DOHH2 (cell line): ENCODE measurements around the gene RORC.
"Not testable (repeated sequence)": the region's sequence is repeated elsewhere in the genome, so short reads cannot be mapped to it uniquely, and the experiment has no call there.

Experiments
- H3F3A ChIP-seq: fragments of 200-600 bp; sonication (generic), shearing (Covaris generic); 2 replicates; pipeline ENCODE4 v1.6.0; 2016; ENCODE audit warnings: antibody characterized with exemption, mild to moderate bottlenecking; ENCODE audit not compliant: control insufficient read depth, insufficient read depth
- H3K27ac ChIP-seq: fragments of 200-600 bp; sonication (generic); 2 replicates; pipeline ENCODE4 v1.5.1; 2014; ENCODE audit warnings: low read depth, mild to moderate bottlenecking, low read length, moderate library complexity
- H3K27me3 ChIP-seq: fragments of 200-600 bp; sonication (generic); 2 replicates; pipeline ENCODE4 v1.6.1; 2014; ENCODE audit warnings: mild to moderate bottlenecking, low read length, mixed read lengths; ENCODE audit not compliant: control insufficient read depth
- H3K36me3 ChIP-seq: fragments of 200-600 bp; sonication (generic); 2 replicates; pipeline ENCODE4 v1.6.1; 2014; ENCODE audit warnings: mild to moderate bottlenecking, low read length, moderate library complexity, mixed read lengths; ENCODE audit not compliant: control insufficient read depth
- H3K4me1 ChIP-seq: fragments of 200-600 bp; sonication (generic); 2 replicates; pipeline ENCODE4 v1.6.1; 2014; ENCODE audit warnings: mild to moderate bottlenecking, low read length, mixed read lengths; ENCODE audit not compliant: control insufficient read depth
- H3K4me2 ChIP-seq: fragments of 200-600 bp; sonication (generic); 2 replicates; pipeline ENCODE4 v1.6.0; 2014; ENCODE audit warnings: mild to moderate bottlenecking, low read length, moderate library complexity
- H3K4me3 ChIP-seq: fragments of 200-600 bp; sonication (generic); 2 replicates; pipeline ENCODE4 v1.5.1; 2014; ENCODE audit warnings: mild to moderate bottlenecking, low read length, mixed read lengths
- H3K79me2 ChIP-seq: fragments of 200-600 bp; sonication (generic); 2 replicates; pipeline ENCODE4 v1.6.1; 2014; ENCODE audit warnings: mild to moderate bottlenecking, low read length, mixed read lengths; ENCODE audit not compliant: control insufficient read depth
- H3K9me2 ChIP-seq: fragments of 200-600 bp; sonication (generic); replicated peaks from 2 replicates; pipeline ENCODE4 v1.6.1; 2014; ENCODE audit warnings: mild to moderate bottlenecking, low read length, mixed read lengths; ENCODE audit not compliant: control insufficient read depth
- H3K9me3 ChIP-seq: fragments of 200-600 bp; sonication (generic); 2 replicates; pipeline ENCODE4 v1.6.1; 2014; ENCODE audit warnings: antibody characterized with exemption, low read length, mixed read lengths; ENCODE audit not compliant: control insufficient read depth, insufficient read depth
- H4K20me1 ChIP-seq: fragments of 200-600 bp; sonication (generic); 2 replicates; pipeline ENCODE4 v1.6.0; 2014; ENCODE audit warnings: low read depth, mild to moderate bottlenecking, antibody characterized with exemption, low read length, moderate library complexity; ENCODE audit not compliant: control insufficient read depth, insufficient read depth
- CTCF ChIP-seq: fragments of 200-600 bp; sonication (generic); IDR thresholded peaks from one replicate; pipeline ENCODE4 v1.5.1; 2014; ENCODE audit warnings: antibody characterized with exemption, mild to moderate bottlenecking, low read depth, low read length; ENCODE audit not compliant: poor library complexity, severe bottlenecking
- EZH2phosphoT487 ChIP-seq: fragments of 200-600 bp; sonication (generic); IDR thresholded peaks from 2 replicates; pipeline ENCODE4 v1.6.1; 2017; ENCODE audit warnings: borderline replicate concordance, mild to moderate bottlenecking, antibody characterized with exemption, low read length, moderate library complexity, mixed read lengths

Gene RORC

GRCh38 chr1:151775894-151776664, 55.5 kb downstream of the RORC start:
- Histone ChIP-seq H3K36me3 (peaks cover 5% of the 10 kb centered on the region; the same call in 1 of the 2 replicates), H3K4me3 (no peak overlapping the region)
- TF ChIP-seq EZH2phosphoT487: no peak
- no peak for TF ChIP-seq CTCF

DNA sequence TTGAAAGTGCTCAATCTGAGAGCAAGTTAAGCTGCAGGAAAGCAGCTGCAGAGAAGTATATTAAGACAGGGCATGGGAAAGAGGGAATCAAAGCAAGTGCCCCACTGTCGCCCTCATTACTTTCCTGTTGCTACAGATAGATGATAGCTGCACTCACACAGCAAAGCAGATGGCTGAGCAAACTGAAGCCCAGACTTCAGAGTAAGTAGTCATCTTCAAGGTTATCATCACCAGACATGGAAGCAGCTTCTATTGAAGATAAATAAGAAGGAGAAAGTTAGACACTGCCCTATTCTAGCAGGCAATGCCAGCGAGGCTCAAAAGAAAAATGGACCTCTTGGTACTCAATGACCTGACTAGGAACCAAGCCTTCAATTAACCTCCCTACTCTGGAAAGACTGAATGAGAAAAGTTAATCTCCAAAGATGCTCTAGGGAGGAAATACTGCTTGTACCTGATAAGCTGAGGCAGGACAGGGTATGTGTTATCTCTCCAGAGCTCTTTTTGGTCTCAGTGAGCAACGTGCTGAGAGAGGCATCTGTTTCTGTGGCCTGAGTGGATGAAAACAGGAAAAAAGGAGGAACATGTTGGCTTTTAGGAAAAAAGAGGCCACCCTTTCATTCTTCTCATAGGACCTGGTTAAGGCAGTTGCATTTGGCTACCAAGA, 57.2 kb downstream of the RORC start:
- H3F3A ChIP-seq: no peaks in the 10 kb centered on the region
- peaks cover 5% of the 10 kb centered on the region; the same call in 1 of the 2 replicates for H3K36me3 ChIP-seq
- H3K4me1 ChIP-seq: no peaks in the 10 kb centered on the region
- H3K4me3 ChIP-seq: no peak overlapping the region
- no peaks in the 10 kb centered on the region for H3K9me3 ChIP-seq
- no peaks in the 10 kb centered on the region for H4K20me1 ChIP-seq
- no peak overlapping the region for H3K4me2 ChIP-seq
- H3K27me3 ChIP-seq: no peaks in the 10 kb centered on the region
- no peaks in the 10 kb centered on the region for H3K9me2 ChIP-seq
- H3K79me2 ChIP-seq: no peaks in the 10 kb centered on the region
- TF ChIP-seq EZH2phosphoT487 (no peak), CTCF (no peak)
- H3K27ac ChIP-seq: no peak overlapping the region

More at GRCh38 chr1:151775894-151776664, 55.5 kb downstream of the RORC start:
- Histone ChIP-seq H3K27me3 (no peaks in the 10 kb centered on the region), H3K9me2 (no peaks in the 10 kb centered on the region), H3K4me2 (no peak overlapping the region), H3K27ac (no peak overlapping the region), H3K9me3 (no peaks in the 10 kb centered on the region), H3K79me2 (no peaks in the 10 kb centered on the region), H4K20me1 (no peaks in the 10 kb centered on the region), H3F3A (no peaks in the 10 kb centered on the region), H3K4me1 (no peaks in the 10 kb centered on the region)

DNA sequence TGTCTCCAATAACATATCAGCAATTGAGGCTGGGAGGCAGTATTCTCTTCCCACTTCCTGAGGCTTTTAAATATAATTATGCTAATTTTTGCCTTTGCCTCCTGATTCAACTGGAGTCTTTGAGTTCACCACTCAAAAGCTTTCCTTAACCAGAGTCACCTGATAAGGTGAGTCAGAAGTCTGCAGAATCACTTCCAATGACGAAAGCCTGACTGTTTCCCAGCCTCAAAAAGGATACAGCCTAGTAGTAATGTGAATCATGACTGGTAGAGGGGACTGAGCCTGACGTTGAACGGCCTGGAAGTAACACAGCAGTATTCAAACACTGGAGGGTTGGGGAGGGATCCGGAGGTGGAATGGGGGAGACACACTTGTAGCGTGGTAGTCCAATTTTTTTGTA, 57.9 kb downstream of the RORC start:
- Histone ChIP-seq H3K27ac (no peak overlapping the region), H3F3A (no peaks in the 10 kb centered on the region), H3K4me3 (no peak overlapping the region), H3K4me1 (no peaks in the 10 kb centered on the region), H3K9me3 (no peaks in the 10 kb centered on the region), H3K4me2 (no peak overlapping the region), H4K20me1 (no peaks in the 10 kb centered on the region), H3K27me3 (no peaks in the 10 kb centered on the region), H3K36me3 (peaks cover 4% of the 10 kb centered on the region; the same call in 1 of the 2 replicates), H3K9me2 (no peaks in the 10 kb centered on the region), H3K79me2 (no peaks in the 10 kb centered on the region)
- no peak for TF ChIP-seq CTCF
- no peak for TF ChIP-seq EZH2phosphoT487

DNA sequence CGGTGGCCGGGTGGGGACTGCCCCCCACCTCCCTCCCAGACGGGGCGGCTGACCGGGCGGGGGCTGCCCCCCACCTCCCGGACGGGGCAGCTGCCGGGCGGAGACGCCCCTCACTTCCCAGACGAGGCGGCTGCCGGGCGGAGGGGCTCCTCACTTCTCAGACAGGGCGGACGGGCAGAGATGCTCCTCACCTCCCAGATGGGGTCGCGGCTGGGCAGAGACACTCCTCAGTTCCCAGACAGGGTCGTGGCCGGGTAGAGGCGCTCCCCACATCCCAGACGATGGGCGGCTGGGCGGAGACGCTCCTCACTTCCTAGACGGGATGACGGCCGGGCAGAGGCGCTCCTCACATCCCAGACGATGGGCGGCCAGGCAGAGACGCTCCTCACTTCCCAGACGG, 62.3 kb downstream of the RORC start:
- not testable (repeated sequence) for H3K27ac ChIP-seq, H3K4me3 ChIP-seq, H3K9me3 ChIP-seq, H3K4me1 ChIP-seq, H4K20me1 ChIP-seq, H3K4me2 ChIP-seq, H3K9me2 ChIP-seq, H3K79me2 ChIP-seq, H3F3A ChIP-seq, H3K27me3 ChIP-seq, H3K36me3 ChIP-seq

DNA sequence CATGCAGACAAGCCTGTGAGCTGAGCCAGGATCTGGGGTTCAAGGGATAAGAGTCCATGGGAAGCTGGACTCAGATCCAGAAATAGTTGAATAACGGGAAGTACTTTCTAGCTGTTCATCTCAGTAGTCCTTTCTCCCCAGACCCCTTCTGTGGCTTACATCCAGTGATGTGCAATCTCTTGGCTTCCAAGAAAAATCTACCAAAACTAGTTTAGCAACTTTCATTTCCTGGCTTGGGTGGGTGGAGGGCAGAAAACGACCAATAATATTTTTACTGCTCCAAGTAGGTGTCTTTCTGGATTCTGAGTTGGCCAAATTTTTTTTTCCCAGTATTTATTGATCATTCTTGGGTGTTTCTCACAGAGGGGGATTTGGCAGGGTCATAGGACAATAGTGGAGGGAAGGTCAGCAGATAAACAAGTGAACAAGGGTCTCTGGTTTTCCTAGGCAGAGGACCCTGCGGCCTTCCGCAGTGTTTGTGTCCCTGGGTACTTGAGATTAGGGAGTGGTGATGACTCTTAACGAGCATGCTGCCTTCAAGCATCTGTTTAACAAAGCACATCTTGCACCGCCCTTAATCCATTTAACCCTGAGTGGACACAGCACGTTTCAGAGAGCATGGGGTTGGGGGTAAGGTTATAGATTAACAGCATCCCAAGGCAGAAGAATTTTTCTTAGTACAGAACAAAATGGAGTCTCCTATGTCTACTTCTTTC, 63.1 kb downstream of the RORC start:
- H4K20me1 ChIP-seq, H3K9me2 ChIP-seq, H3K4me3 ChIP-seq, H3K4me2 ChIP-seq, H3K27me3 ChIP-seq, H3K27ac ChIP-seq, H3F3A ChIP-seq, H3K79me2 ChIP-seq, H3K9me3 ChIP-seq, H3K4me1 ChIP-seq, H3K36me3 ChIP-seq: not testable (repeated sequence)
